Amniotic stem cell (primary cell): ENCODE data around the gene CD163L1.
"Not testable (repeated sequence)": the region's sequence is repeated elsewhere in the genome, so short reads cannot be mapped to it uniquely, and the experiment has no call there.

ENCODE experiments used
- DNase-seq: peaks from one replicate; lab custom pipeline; 2025; lab: John Stamatoyannopoulos, UW

Gene CD163L1

DNA sequence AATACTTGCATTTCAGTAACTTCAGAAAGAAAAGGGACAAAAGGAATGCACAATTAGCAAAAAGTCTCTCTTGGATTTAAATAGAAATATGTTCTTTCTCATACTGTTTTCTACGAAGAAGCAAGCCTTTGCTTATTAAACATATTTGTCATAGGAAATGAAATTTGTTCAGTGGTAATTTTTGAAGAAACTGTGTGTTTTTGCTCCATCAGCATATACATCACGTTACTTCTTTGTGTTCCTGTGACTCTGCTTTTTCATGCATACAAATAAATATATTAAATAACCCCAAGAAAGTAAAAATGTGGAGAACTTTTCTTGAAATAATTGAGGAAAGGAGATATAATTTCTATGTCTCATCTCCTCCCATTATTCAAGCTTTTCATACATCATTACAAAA, 39.7 kb downstream of the CD163L1 start:
- DNase-seq: no peak

DNA sequence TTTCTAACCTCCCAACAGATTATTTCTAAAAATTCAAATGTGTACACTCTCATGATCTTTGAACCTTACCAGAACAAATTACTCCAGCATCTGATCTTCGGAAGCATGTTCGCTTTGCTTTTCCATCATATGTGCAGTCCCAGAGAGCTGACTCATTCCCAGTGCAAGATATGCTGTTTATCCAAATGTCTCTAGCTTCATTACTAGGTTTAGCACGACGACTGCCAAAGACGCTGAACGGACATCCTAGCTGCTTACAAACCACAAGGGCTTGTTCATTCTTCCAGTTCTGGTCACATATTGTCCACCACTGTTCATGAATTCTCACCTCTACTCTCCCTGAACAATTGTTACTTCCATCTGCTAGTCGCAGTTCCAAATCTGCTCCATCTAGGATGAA, 40.5 kb downstream of the CD163L1 start:
- DNase-seq: no peak

DNA sequence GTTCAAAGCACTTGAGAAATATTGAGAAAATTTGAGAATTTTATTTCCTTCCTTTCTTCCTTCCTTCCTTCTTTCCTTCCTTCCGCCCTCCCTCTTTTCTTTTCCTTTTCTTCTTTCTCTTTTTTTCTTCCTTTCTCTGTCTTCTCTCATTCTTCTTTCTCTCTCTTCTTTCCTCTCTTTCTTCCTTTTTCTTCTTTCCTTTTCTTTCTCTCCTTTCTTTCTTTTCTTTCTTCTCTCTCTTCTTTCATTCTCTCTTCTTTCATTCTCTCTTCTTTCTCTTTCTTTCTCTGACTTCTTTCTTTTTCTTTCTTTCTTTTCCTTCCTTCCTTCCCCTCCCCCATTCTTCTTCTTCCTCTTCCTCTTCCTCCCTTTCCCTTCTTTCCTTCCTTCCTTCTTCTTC, 44.9 kb downstream of the CD163L1 start:
- no peak for DNase-seq

DNA sequence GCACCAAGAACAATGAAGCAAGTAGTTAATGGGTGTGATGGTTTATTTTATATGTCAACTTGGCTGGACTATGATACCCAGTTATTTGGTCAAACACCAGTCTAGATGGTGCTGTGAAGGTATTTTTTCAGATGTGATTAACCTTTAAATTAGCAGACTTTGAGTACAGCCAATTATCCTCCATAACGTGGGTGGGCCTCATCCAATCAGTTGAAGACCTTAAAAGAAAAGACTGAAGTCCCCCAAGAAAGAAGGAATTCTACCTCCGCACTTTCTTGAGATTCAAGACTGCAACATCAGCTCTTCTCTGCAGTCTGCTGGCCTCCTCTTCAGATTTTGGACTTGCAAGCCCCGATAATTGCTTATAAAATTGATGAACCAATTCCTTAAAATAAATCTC, 47.5 kb downstream of the CD163L1 start:
- no peak for DNase-seq

DNA sequence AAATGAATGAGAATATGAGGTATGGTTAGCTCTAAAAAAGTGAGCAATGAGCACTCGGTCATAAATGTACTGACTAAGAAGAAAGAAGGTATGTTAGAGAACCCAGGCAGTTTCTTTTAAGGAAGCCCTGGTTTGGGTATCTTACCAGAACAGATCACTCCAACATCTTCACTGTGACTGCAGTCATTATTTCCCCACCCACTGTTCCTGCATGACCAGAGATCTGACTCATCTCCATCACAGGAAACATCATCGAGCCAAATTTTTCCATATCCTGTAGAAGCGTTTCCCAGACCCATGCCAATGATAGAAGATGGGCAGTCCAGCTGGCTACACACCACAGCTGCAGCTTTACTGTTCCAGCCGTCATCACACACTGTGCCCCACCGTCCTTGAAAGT, 48.0 kb downstream of the CD163L1 start:
- DNase-seq: no peak

DNA sequence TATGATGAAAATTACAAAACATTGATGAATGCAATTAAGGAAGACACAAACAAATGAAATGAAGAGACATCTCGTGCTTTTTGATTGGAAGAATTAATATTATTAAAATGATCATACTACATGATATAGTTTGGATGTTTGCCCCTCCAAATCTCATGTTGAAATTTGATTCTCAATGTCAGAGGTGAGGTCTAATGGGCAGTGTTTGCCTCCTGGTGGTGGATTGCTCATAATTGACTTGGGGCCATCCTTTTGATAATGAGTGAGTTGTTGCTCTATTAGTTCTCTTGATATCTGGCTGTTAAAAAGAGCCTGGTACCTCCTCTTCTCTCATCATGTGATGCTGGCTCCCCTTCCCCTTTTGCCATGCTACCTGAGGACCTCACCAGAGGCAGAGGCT, 56.7 kb downstream of the CD163L1 start:
- no peak for DNase-seq

- no peak for DNase-seq
Measured at GRCh38 chr12:7383157-7383556, 60.8 kb downstream of the CD163L1 start.

GRCh38 chr12:7376196-7376595, 67.8 kb downstream of the CD163L1 start:
- DNase-seq: no peak

DNA sequence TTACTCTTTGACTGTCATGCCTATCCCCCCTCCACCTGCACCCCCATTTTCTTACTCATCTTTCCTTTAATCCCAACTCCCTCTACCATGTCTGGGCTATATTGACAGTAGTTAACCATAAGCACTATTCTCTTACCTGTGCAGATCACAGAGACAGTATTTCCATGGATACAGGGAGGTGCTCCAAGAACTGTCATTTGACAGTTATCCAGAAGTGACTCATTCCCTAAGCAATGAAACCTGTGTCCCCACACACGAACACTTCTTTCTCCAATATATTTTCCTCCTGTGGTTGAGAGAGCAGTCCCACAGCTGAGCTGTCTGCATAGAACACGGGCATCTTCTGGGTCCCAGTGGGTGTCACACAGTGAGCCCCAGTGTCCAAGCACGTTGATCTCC, 68.8 kb downstream of the CD163L1 start:
- DNase-seq: no peak

DNA sequence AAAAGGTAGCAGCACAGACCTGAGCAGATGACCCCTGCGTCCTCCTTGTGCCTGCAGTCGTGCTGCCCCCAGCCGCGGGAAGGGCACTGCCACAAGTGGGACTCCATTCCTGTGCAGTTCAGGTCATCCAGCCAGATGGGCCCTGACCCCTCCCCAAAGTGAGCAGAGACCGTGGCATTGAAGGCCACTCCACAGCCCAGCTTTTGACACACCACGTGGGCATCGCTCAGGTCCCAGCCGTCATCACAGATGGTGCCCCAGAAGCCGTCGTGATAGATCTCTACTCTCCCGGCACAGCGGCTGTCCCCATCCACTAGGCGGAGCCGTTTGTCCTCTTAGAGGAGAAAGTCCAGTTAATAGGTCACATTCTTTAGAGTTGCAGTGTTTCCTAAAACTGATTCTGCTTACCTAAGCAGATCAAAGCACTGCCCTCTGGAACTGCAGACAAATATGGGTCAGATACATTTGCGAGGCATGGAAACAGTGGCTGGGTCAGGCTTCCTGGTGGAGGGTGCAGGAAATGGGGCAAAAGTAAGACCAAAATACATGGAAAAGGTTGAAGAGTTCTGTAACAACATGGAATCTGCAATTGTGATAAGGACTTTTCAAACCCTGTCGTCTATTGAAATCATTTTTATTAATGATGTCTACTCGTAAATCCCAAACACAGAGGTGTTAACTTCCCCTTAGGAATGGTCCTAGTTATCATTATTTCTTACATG, 69.4 kb downstream of the CD163L1 start:
- no peak for DNase-seq

- DNase-seq: no peak
Measured at GRCh38 chr12:7373226-7373625, 70.7 kb downstream of the CD163L1 start.

GRCh38 chr12:7369274-7369729, 74.7 kb downstream of the CD163L1 start:
- no peak for DNase-seq

GRCh38 chr12:7362734-7363133, 81.2 kb downstream of the CD163L1 start:
- DNase-seq: no peak

DNA sequence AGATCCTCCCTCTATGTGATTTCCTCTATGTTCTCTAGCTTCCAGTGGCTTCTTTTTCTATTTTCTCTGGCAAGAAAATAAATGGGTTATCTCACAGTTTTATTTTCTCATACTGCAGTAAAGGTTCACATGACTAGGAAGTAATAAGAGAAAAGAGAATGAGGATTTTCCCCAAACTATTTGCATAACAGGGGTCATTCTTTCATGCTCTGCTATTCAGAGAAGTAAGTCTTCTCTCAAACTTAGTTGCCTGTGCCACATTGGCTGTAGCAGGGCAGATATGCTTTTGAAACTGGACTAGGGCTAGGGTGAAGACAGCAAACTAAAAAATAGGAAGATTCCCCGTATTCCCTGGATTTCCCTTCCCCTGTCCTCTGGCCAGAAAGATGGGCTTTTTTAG, 82.7 kb downstream of the CD163L1 start:
- DNase-seq: no peak

DNA sequence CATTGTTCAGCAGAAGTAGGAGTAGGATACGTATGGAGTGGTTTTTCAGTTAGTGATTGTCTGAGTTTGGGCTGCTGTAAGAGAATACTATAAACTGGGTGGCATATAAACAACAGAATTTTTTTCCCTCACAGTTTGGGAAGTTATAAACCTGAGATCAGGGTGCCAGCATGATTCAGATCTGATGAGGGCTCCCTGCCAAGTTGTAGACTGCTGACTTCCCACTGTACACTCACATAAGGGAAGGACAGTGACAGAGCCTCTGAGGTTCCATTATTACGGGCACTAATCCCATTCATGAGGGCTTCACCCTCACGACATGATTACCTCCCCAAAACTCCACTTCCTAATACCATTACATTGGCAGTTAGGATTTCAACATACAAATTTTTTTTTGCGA, 89.4 kb downstream of the CD163L1 start:
- no peak for DNase-seq

GRCh38 chr12:7352661-7353060, 91.3 kb downstream of the CD163L1 start:
- DNase-seq: no peak

DNA sequence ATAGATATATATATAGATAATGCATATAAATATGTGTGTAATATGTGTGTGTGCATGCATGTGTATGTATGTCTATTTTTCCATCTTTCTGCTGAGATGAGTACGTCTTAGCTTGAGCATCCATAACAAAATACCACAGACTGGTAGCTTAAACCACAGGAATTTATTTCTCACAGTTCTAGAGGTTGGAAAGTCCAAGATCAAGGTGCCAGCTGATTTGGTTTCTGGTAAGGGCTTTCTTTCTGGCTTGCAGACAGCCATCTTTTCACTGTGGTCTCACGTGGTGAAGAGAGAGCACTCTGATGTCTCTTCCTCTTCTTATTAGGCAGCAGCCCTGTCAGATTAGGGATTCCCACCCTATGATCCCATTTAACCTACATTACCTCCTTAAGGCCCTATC, 92.8 kb downstream of the CD163L1 start:
- DNase-seq: no peak

GRCh38 chr12:7349418-7349817, 94.5 kb downstream of the CD163L1 start:
- DNase-seq: no peak

DNA sequence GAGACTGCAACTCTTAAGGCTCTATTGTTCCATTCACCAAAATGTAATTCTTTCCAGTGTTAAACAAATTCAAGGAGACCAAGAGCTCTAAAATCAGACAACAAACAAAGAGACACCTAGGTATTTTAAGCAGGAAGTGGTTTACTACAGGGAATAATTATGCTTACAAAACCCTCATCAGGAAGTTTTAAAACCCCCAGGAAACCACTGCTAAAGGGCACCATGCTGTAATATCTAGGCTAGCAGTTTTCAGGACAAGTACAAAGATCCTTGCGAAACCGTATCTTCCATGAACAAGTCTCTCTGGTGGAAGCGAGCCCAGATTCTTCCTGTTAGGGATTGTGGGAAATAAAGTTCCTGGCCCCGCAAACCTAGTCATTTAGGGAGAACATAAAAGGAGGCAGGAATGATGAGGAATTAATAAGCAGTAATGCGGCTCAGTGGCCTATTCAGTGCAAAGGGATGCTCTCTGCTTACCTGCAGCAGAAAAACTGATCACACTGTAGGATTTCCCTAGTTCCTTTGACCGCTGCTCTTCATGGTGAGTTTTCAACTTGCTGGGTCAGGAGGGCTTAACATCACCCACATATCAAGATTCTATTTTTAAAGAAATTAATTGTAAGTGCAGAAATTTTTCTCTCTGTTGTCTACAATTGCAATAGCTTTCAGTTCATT, 97.3 kb downstream of the CD163L1 start:
- no peak for DNase-seq

DNA sequence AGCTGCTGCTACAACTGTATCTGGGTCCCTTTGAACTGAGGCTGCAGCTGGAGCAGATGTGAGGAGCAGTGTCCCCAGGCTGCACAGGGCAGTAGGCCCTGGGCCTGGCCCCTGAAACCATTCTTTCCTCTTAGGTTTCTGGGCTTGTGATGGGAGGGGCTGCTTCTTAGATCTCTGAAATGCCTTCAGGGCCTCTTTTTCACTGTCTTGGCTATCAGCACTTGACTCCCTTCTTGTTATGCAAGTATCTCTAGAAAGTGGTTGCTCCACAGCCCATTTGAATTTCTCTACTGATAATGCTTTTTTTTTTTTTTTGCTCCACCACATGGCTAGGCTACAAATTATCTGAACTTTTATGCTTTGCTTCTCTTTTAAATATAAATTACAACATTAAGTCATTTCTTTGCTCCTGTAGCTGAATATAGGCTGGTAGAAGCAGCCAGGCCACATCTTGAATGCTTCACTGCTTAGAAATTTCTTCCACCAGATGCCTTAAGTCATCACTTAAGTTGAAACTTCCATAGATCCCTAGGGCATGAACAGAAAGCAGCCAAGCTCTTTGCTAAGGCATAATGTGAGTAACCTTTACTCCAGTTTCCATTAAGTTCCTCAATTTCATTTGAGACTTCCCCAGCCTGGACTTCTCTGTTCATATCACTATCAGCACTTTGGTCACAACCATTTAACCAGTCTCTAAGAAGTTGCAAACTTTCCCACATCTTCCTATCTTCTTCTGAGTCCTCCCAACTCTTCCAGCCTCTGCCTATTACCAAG, 98.9 kb downstream of the CD163L1 start:
- DNase-seq: no peak

DNA sequence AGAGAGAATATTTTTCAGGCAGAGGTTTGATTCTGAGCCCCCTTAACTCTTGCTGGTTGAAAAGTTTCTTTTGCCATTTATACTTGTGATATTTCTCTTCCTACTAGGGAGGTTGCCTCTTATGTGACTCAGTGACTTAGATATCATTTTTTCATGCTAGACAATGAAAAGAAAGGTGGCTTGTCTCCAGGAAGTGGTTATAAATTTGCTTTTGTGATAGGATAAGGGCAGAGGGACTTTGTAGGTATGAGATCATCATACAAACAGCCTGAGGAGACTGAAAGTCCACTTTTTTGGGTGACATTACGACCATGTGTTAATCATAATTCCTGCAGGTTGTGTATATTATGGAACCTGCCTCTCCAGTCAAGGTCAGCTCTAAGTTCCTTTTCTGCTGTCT, 104.3 kb downstream of the CD163L1 start:
- DNase-seq: no peak

DNA sequence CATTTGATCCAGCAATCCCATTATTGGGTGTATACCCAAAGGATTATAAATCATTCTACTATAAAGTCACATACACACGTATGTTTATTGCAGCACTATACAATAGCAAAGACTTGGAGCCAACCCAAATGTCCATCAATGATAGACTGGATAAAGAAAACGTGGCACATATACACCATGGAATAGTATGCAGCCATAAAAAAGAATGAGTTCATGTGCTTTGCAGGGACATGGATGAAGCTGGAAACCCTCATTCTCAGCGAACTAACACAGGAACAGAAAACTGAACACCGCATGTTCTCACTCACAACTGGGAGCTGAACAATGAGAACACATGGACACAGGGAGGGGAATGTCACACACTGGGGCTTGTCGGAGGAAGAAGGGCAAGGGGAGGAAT, 106.2 kb downstream of the CD163L1 start:
- not testable (repeated sequence) for DNase-seq

DNA sequence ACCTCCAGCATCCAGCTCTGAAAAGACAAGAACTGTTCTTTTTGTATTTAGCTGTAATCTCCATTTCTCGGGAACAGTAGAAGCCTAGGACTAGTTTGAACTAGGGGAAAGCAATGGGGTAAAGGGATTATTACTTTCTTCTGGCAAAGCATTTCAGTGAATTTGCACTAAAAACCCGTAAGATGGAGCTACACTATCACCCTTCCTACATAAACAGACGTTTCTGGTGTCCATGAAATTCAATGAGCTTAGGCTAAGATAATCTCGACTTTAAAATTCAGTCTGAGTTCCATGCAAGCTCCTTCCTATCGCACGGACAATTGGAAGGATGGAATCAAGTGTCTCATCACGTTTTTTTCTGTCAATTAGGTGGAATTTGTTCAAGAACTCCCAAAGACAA, 116.0 kb downstream of the CD163L1 start:
- no peak for DNase-seq
